HepG2 (cell line): Measurements from ENCODE around the gene PXDC1. TPM values are rescaled to one million over a fixed set of nuclear protein-coding genes. Genes with fewer than 3 reads are reported as not detected.
A peak's percentile ranks its signal among the peaks of the same experiment; 100 is the strongest.

Experiments used
- FOSL2 ChIP-seq: sonication (generic); formaldehyde crosslinking; IDR thresholded peaks from 2 replicates; pipeline ENCODE4 v1.4.0; 2020; ENCODE audit warnings: missing genetic modification reagents
- GATAD1 ChIP-seq: IDR thresholded peaks from 2 replicates; pipeline ENCODE4 v1.6.1; 2016; ENCODE audit warnings: missing genetic modification reagents, missing compliant biosample characterization
- GTF3A ChIP-seq: sonication (generic); formaldehyde crosslinking; conservative IDR thresholded peaks from 2 replicates; pipeline ENCODE4 v1.4.0; 2020; ENCODE audit warnings: mild to moderate bottlenecking, missing genetic modification reagents
- IKZF4 ChIP-seq: sonication (generic); formaldehyde crosslinking; IDR thresholded peaks from 2 replicates; pipeline ENCODE4 v1.5.1; 2020; ENCODE audit warnings: borderline replicate concordance, mild to moderate bottlenecking, low read depth, missing genetic modification reagents; ENCODE audit errors: not compliant biosample characterization
- IKZF5 ChIP-seq: IDR thresholded peaks from 2 replicates; pipeline ENCODE4 v1.6.1; 2018; ENCODE audit warnings: missing genetic modification reagents, mild to moderate bottlenecking, missing compliant biosample characterization
- NFYB ChIP-seq: sonication (generic); formaldehyde crosslinking; IDR thresholded peaks from 2 replicates; pipeline ENCODE4 v1.4.0; 2020; ENCODE audit warnings: missing genetic modification reagents
- NONO ChIP-seq, 2 experiments: fragments of 450-650 bp in 1 of 2; sonication (generic) in 1 of 2; formaldehyde crosslinking in 1 of 2; IDR thresholded peaks in 1 of 2; conservative IDR thresholded peaks in 1 of 2; 2 replicates each; pipeline versions ENCODE4 v1.6.1 to v1.8.0; 2017 to 2022; ENCODE audit warnings: mild to moderate bottlenecking in 1 of 2, missing genetic modification reagents in 1 of 2, moderate library complexity in 1 of 2
- NR2F6 ChIP-seq, 2 experiments: IDR thresholded peaks; 2 replicates each; pipeline ENCODE4 v1.6.1; 2016; ENCODE audit warnings: antibody characterized with exemption in 1 of 2, mild to moderate bottlenecking in 1 of 2
- PHB2 ChIP-seq: fragments of 450-650 bp; IDR thresholded peaks from 2 replicates; pipeline ENCODE4 v1.6.1; 2018; ENCODE audit not compliant: partially characterized antibody
- RNF2 ChIP-seq: fragments of 450-650 bp; conservative IDR thresholded peaks from 2 replicates; pipeline ENCODE4 v1.6.1; 2016; ENCODE audit warnings: low read depth
- SMAD3 ChIP-seq: sonication (generic); formaldehyde crosslinking; IDR thresholded peaks from 2 replicates; pipeline ENCODE4 v1.4.0; 2020; ENCODE audit warnings: missing genetic modification reagents
- SMC3 ChIP-seq: IDR thresholded peaks from 2 replicates; pipeline ENCODE4 v1.6.1; 2011; ENCODE audit warnings: low read length, improper control_type of control experiment
- TAF1 ChIP-seq: sonication (generic); formaldehyde crosslinking; IDR thresholded peaks from 2 replicates; pipeline ENCODE4 v1.4.0; 2020; ENCODE audit warnings: missing genetic modification reagents
- TEAD3 ChIP-seq: optimal IDR thresholded peaks from 2 replicates; pipeline ENCODE3; 2016; ENCODE audit warnings: borderline replicate concordance
- TFDP1 ChIP-seq: IDR thresholded peaks from 2 replicates; pipeline ENCODE4 v1.6.1; 2016; ENCODE audit warnings: missing compliant biosample characterization, missing genetic modification reagents, borderline replicate concordance
- UBTF ChIP-seq: sonication (generic); formaldehyde crosslinking; IDR thresholded peaks from 2 replicates; pipeline ENCODE4 v1.4.0; 2020; ENCODE audit warnings: mild to moderate bottlenecking, missing genetic modification reagents
- ZNF737 ChIP-seq: sonication (generic); formaldehyde crosslinking; IDR thresholded peaks from 2 replicates; pipeline ENCODE4 v1.5.0; 2020; ENCODE audit warnings: missing genetic modification reagents, mild to moderate bottlenecking, borderline replicate concordance
- ZNF790 ChIP-seq: sonication (generic); formaldehyde crosslinking; IDR thresholded peaks from 2 replicates; pipeline ENCODE4 v1.8.0; 2022; ENCODE audit warnings: missing genetic modification reagents, mild to moderate bottlenecking, borderline replicate concordance
- ZSCAN12 ChIP-seq: sonication (generic); formaldehyde crosslinking; IDR thresholded peaks from 2 replicates; pipeline ENCODE4 v1.9.0; 2021; ENCODE audit warnings: mild to moderate bottlenecking, missing genetic modification reagents
- polyA plus RNA-seq, 8 experiments: library from polyadenylated mRNA; depleted of rRNA in 3 of 8; stranded (reverse) in 7 of 8; unstranded in 1 of 8; fragments of >200 nt; fragmentation: Illumina TruSeq in 4 of 8; extraction: Trizol in 4 of 8; gene quantifications; 2 replicates each; pipeline versions ENCODE4 v1.2.1 to v1.2.3, GENCODE V29; 2011 to 2016; ENCODE audit warnings: low read depth in 4 of 8, missing spikeins in 1 of 8, mixed read lengths in 1 of 8; ENCODE audit not compliant: insufficient read depth in 1 of 8
- total RNA-seq, 5 experiments: library from RNA; depleted of rRNA; stranded (reverse); fragments of >200 nt; fragmentation: Illumina TruSeq; extraction: Trizol; gene quantifications; 2 replicates each; pipeline ENCODE4 v1.2.3, GENCODE V29; 2016; ENCODE audit warnings: low read depth in 1 of 5
- TF ChIP-seq, protein P1 (sequence below): sonication (generic); formaldehyde crosslinking; IDR thresholded peaks from 2 replicates; pipeline ENCODE4 v1.4.0; 2020; ENCODE audit warnings: missing genetic modification reagents, mild to moderate bottlenecking, borderline replicate concordance

PXDC1 gene
- total and polyA plus RNA-seq, 2 of the 13 experiments (the other 11 are each of a cell fraction or from before 2014, with no cell fraction given), result 32.4 to 34.7 TPM

DNA sequence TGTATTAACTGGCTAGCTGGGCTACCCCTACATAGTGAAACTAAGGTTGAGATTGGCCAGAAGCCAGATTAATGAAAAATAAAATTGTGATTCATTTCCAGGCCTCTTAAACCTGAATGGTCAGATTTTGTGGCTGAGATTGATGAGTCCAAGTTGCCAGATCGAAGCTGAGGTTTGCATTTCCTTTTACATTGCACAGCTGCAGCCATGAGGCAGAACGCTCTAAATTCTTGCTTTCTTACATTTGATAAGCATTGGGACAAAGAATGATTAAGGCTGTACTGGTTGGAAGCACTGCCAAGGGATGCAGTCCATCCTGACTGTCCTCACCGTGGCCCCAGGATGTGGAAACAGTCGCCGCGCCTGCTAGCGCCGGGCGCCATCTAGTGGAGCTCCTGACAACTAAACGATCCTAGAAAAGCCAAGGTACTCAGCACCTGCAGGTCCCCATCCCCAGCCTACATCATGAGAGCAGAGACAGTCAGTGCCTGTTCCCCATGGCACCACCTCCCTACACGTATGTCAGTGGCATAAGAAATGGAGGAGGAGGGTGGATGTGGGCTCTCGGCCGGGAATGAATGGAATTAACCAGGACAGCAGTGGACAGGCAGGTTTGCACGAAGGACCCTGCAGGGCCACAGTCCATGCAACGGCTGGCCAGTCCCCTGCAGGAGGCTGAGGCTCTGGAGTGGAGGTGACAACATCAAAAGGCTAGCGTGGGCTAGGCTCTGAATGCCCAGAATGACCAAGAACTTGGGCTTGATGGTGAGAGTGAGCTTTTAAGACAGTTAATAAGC is 19.0 kb downstream of the PXDC1 start (continued):
- TF ChIP-seq IKZF5 (CRISPR knock-in tag), result 0 out of 2 replicates have a peak, but pooled peaks have one; percentile 61
- TF ChIP-seq, protein P1, sequence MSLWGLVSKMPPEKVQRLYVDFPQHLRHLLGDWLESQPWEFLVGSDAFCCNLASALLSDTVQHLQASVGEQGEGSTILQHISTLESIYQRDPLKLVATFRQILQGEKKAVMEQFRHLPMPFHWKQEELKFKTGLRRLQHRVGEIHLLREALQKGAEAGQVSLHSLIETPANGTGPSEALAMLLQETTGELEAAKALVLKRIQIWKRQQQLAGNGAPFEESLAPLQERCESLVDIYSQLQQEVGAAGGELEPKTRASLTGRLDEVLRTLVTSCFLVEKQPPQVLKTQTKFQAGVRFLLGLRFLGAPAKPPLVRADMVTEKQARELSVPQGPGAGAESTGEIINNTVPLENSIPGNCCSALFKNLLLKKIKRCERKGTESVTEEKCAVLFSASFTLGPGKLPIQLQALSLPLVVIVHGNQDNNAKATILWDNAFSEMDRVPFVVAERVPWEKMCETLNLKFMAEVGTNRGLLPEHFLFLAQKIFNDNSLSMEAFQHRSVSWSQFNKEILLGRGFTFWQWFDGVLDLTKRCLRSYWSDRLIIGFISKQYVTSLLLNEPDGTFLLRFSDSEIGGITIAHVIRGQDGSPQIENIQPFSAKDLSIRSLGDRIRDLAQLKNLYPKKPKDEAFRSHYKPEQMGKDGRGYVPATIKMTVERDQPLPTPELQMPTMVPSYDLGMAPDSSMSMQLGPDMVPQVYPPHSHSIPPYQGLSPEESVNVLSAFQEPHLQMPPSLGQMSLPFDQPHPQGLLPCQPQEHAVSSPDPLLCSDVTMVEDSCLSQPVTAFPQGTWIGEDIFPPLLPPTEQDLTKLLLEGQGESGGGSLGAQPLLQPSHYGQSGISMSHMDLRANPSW, result no peak
- no peak for TF ChIP-seq IKZF4 (CRISPR knock-in tag)
- no peak for TF ChIP-seq NR2F6 (IDR thresholded peaks at IDR 0.05)
- 0 out of 2 replicates have a peak, but pooled peaks have one; percentile 11 for TF ChIP-seq NR2F6 (CRISPR knock-in tag; IDR thresholded peaks at IDR 0.05)
- no peak for TF ChIP-seq PHB2
- no peak for TF ChIP-seq ZNF737 (CRISPR knock-in tag)
- TF ChIP-seq UBTF, result peak; percentile 30; the same call in 1 of the 2 replicates
- peak; percentile 9 for TF ChIP-seq TEAD3 (CRISPR knock-in tag)
- TF ChIP-seq TFDP1 (CRISPR knock-in tag), result no peak
- TF ChIP-seq SMAD3 (CRISPR knock-in tag), result 0 out of 2 replicates have a peak, but pooled peaks have one; percentile 32
- TF ChIP-seq NONO (IDR thresholded peaks at IDR 0.05), result no peak
- TF ChIP-seq NONO (CRISPR knock-in tag; conservative IDR thresholded peaks at IDR 0.05), result 0 out of 2 replicates have a peak, but pooled peaks have one; percentile 21
- TF ChIP-seq ZSCAN12 (CRISPR knock-in tag), result no peak
- TF ChIP-seq ZNF790 (CRISPR knock-in tag), result no peak
- TF ChIP-seq GATAD1, result 0 out of 2 replicates have a peak, but pooled peaks have one; percentile 29
- no peak for TF ChIP-seq TAF1 (CRISPR knock-in tag)
- TF ChIP-seq RNF2, result no peak
- peak; percentile 25; the same call in 1 of the 2 replicates for TF ChIP-seq FOSL2 (CRISPR knock-in tag)
- TF ChIP-seq SMC3, result peak; percentile 93
- no peak for TF ChIP-seq GTF3A (CRISPR knock-in tag)
- TF ChIP-seq NFYB (CRISPR knock-in tag), result no peak
